ENCODE measurements around the gene AP4E1.
"Not testable (repeated sequence)": the region's sequence is repeated elsewhere in the genome, so short reads cannot be mapped to it uniquely, and the experiment has no call there.

Gene AP4E1

GRCh38 chr15:50950745-50951144 is 42.3 kb downstream of the AP4E1 start:
- DNase-seq (ENCODE audit: low read depth): not testable (repeated sequence)

- no peak for DNase-seq (ENCODE audit: low read depth)
Observed at GRCh38 chr15:50953302-50953701, 44.8 kb downstream of the AP4E1 start.

- DNase-seq (ENCODE audit: low read depth): not testable (repeated sequence)
Observed at GRCh38 chr15:50954837-50955236, 46.4 kb downstream of the AP4E1 start.

GRCh38 chr15:50959717-50960116 is 51.2 kb downstream of the AP4E1 start:
- no peak for DNase-seq (ENCODE audit: low read depth)

GRCh38 chr15:50964075-50964474 is 55.6 kb downstream of the AP4E1 start:
- DNase-seq (ENCODE audit: low read depth): no peak

- DNase-seq (ENCODE audit: low read depth): no peak
Observed at GRCh38 chr15:50968353-50968752, 59.9 kb downstream of the AP4E1 start.

- no peak for DNase-seq (ENCODE audit: low read depth)
Observed at GRCh38 chr15:50970524-50970923, 62.0 kb downstream of the AP4E1 start.

DNA sequence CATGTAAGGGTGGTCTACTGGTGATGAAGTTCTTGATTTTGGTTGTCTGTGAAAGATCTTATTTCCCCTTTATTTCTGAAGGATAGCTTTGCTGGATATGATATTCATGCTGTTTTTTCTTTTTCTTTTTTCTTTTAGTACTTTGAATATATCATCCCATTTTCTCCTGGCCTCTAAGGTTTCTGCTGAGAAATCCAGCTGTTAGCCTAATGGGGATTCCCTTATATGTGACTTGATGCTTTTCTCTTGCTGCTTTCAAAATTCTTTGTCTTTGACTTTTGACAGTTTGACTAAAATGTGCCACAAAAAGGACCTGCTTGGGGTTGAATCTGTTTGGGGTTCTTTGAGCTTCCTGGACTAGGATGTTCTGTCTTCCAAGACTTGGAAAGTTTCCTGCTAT is 62.6 kb downstream of the AP4E1 start:
- DNase-seq (ENCODE audit: low read depth): no peak

GRCh38 chr15:50971542-50971941 is 63.1 kb downstream of the AP4E1 start:
- no peak for DNase-seq (ENCODE audit: low read depth)

DNA sequence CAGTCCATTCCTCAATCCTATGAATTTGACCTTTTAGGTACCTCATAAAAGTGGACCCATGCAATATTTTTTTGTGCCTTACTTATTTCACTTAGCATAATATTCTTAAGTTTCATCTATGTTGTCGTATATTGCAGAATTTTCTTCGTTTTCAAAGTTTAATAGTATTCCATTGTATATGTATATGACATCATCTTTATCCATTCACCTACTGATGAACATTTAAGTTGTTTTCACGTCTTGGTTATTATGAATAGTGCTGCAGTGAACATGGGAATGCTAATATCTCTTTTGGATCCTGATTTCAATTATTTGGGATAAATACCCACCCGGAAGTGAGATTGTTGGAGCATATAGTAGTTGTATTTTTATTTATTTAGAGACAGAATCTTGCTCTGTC is 65.1 kb downstream of the AP4E1 start:
- no peak for DNase-seq (ENCODE audit: low read depth)

- DNase-seq (ENCODE audit: low read depth): no peak
Observed at GRCh38 chr15:50977162-50977561, 68.7 kb downstream of the AP4E1 start.

- DNase-seq (ENCODE audit: low read depth): no peak
Observed at GRCh38 chr15:50978580-50978979, 70.1 kb downstream of the AP4E1 start.

GRCh38 chr15:50979041-50979440 is 70.6 kb downstream of the AP4E1 start:
- DNase-seq (ENCODE audit: low read depth): no peak

GRCh38 chr15:50993598-50993997 is 85.1 kb downstream of the AP4E1 start:
- no peak for DNase-seq (ENCODE audit: low read depth)

DNA sequence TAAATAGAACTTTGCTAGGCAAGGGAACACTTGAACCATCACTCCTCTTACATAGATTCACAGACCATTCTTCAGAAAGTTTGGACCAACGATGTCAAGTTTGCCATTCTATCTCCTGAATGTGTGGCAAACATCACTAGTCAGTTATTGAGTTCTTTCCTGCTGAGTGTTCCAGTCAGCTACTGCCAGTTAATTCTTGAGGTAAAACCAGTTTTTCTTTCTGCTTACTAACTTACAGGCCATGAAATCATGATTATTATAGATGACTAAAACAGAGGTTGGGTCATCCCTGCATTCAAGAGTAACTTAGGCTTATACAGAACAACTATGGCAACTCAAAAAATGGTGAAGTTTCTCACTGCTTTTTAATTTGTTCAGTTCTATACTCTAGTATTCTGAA is 88.2 kb downstream of the AP4E1 start:
- DNase-seq (ENCODE audit: low read depth): no peak

GRCh38 chr15:50997371-50998051 is 89.0 kb downstream of the AP4E1 start:
- no peak for DNase-seq (ENCODE audit: low read depth)

DNA sequence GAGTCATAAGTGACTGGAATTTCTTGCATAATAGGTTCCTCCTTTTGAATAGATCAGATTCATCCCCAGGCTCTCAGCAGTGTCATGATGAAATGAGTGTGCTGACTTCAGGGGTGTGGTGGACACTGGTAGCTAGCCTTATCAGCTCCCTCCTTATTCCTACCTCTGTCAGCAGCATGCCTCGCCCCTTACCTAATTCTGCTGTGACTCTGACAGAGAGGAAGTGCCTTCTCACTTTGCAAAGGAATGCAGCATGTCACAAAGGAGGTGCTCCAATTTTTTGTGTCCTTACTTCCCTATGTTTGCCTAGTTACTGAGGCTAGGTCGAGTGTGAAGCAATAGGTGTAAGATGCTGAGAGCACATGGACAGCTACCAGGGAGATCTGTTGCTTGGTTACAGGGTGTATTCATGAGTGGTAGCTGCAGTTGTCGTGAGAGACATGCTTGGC is 95.6 kb downstream of the AP4E1 start:
- no peak for DNase-seq (ENCODE audit: low read depth)

DNA sequence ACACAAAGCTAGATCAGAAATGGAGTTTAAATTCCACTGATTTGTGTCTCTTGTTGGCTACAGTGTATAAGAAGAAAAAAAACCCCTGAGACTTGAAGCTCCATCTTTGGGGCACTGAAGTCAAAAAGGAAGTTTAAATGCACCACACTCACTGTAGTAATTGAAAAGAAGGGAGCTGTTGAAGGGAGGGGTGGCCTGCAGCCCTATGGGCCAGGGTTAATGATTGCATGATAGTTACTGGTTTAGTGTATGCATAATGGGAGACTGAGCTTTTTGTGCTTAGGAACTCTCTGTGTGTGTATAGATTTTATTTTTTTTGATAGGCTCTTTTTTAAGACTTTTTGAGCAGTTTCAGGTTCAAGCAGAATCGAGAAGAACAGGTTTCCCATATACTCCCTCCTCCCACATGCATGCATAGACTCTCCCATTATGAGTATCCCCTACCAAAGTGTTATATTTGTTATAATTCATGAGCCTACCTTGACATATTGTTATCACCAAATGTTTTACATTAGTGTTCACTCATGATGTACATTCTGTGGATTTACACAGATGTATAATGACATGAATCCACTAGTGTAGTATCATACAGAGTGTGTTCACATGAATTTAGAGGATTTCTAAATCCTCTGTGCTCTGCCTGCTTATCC is 98.0 kb downstream of the AP4E1 start:
- no peak for DNase-seq (ENCODE audit: low read depth)

DNA sequence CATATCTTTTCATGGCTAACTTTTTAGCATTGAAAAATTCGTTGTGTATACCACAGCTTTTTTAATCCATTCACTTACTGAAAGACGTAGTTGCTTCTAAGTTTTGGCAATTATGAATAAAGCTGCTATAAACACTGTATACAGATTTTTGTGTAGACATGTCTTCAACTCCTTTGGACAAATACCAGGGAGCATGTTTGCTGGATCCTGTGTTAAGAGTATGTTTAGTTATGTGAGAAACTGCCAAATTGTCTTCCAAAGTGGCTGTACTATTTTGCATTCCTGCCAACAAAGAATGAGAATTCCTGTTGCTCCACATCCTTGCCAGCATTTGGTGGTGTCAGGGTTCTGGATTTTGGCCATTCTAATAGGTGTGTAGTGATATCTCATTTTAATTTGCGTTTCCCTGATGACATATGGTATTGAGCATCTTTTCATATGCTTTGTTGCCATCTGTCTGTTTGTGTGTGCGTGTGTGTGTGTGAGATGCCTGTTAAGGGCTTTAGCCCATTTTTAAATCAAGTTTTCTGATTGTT is 98.7 kb downstream of the AP4E1 start:
- no peak for DNase-seq (ENCODE audit: low read depth)

GRCh38 chr15:51011212-51011611 is 102.7 kb downstream of the AP4E1 start:
- no peak for DNase-seq (ENCODE audit: low read depth)

GRCh38 chr15:51016615-51017014 is 108.1 kb downstream of the AP4E1 start:
- DNase-seq (ENCODE audit: low read depth): no peak

DNA sequence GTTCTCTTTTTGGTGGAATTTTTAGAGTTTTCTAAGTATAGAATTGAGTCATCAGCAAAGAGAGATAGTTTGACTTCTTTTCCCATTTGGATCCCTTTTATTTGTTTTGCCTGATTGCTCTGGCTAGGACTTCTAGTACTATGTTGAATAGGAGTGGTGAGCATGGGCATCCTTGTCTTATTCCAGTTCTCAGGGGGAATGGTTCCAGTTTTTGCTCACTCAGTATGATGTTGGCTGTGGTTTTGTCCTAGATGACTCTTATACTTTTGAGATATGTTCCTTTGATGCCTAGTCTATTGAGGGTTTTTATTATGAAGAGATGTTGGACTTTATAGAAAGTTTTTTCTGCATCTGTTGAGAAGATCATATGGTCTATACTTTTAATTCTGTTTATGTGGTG is 113.7 kb downstream of the AP4E1 start:
- DNase-seq (ENCODE audit: low read depth): no peak

- DNase-seq (ENCODE audit: low read depth): no peak
Observed at GRCh38 chr15:51023499-51023898, 115.0 kb downstream of the AP4E1 start.

Data from activated T-helper 1 cell treated with Interleukin-2 at 50 U/mL for 16 hours (primary cell).